Right lobe of liver (tissue), 6 donors: ENCODE results near the gene CPED1. TPM values are rescaled to one million over a fixed set of nuclear protein-coding genes. Genes with fewer than 3 reads are reported as not detected.

ENCODE experiments used
- ATAC-seq, 4 donors: fragments of 200-7000 bp; cut with Tn5 transposase; one replicate each; pipeline ENCODE4 v1.9.1; 2020; ENCODE audit warnings: mild to moderate bottlenecking in 4 of 4, moderate library complexity in 4 of 4
- DNase-seq, 3 donors: peaks; one replicate each; pipeline ENCODE4 v3.0.0-alpha.2; 2020
- H3K27ac ChIP-seq, 3 donors: fragments of 200-600 bp; one replicate each; pipeline ENCODE4 v1.8.0; 2022
- H3K27me3 ChIP-seq, 2 donors: fragments of 200-600 bp; one replicate each; pipeline ENCODE4 v1.8.0; 2022
- H3K36me3 ChIP-seq, 4 donors: fragments of 200-600 bp; sonication (generic) in 1 of 4; one replicate each; pipeline versions ENCODE4 v1.5.1 to v1.8.0; 2017 to 2022; ENCODE audit warnings: control low read depth in 1 of 4
- H3K4me1 ChIP-seq, 4 donors: fragments of 200-600 bp; sonication (generic) in 1 of 4; one replicate each; pipeline versions ENCODE4 v1.5.1 to v1.8.0; 2017 to 2022; ENCODE audit warnings: control low read depth in 1 of 4
- H3K4me3 ChIP-seq, 3 donors: fragments of 200-600 bp; one replicate each; pipeline ENCODE4 v1.8.0; 2022
- H3K9me3 ChIP-seq, 4 donors: fragments of 200-600 bp; sonication (generic) in 1 of 4; one replicate each; pipeline versions ENCODE4 v1.5.1 to v1.8.0; 2017 to 2022; ENCODE audit warnings: control low read depth in 1 of 4
- CTCF ChIP-seq, 4 donors: fragments of 200-600 bp in 3 of 4; fragments of 450-650 bp in 1 of 4; IDR thresholded peaks; one replicate each; pipeline versions ENCODE4 v1.5.1 to v1.8.0; 2016 to 2022; ENCODE audit warnings: antibody characterized with exemption in 4 of 4, mild to moderate bottlenecking in 2 of 4
- POLR2A ChIP-seq: fragments of 450-650 bp; IDR thresholded peaks from one replicate; pipeline ENCODE4 v1.6.1; 2017; ENCODE audit warnings: antibody characterized with exemption, mild to moderate bottlenecking
- WGBS: methylation state at CpG from one replicate; pipeline ENCODE4 v1.1.6; 2018; ENCODE audit warnings: low coverage, low lambda C conversion rate; ENCODE audit not compliant: insufficient coverage; ENCODE audit errors: missing lambda C conversion rate; 5-methylcytosine and 5-hydroxymethylcytosine counted together
- intact Hi-C, 2 donors: fragments of 100-400 bp; cut with DNase I; formaldehyde crosslinking; loops; one replicate each; pipeline versions ENCODE4 v1.11.2 to v1.14.1; 2022
- total RNA-seq, 6 experiments: library from RNA; depleted of rRNA in 2 of 6; stranded (reverse); fragments of >200 nt in 2 of 6; fragmentation: NEBNext Ultra II Directional in 3 of 6; extraction: Animal tissue kit (Norgen Biotek cat#: 25700) in 3 of 6; gene quantifications; one replicate each; pipeline versions ENCODE4 v1.1.0 to v1.2.4, GENCODE V29; 2016 to 2023
- donor health status: DM: no; HTN: yes; CAD: no.
- donor health status: DM: no; HTN: no; CAD: no.
- donor health status: DM: no; HTN: no; CAD: no.
- donor health status: DM: no; HTN: yes; CAD: no.
- donor health status: DM: no; HTN: yes; CAD: no.

CPED1 gene
- total RNA-seq, 6 experiments from 2014 or later, result 24.3 to 45.8 (median 34.9) TPM

DNA sequence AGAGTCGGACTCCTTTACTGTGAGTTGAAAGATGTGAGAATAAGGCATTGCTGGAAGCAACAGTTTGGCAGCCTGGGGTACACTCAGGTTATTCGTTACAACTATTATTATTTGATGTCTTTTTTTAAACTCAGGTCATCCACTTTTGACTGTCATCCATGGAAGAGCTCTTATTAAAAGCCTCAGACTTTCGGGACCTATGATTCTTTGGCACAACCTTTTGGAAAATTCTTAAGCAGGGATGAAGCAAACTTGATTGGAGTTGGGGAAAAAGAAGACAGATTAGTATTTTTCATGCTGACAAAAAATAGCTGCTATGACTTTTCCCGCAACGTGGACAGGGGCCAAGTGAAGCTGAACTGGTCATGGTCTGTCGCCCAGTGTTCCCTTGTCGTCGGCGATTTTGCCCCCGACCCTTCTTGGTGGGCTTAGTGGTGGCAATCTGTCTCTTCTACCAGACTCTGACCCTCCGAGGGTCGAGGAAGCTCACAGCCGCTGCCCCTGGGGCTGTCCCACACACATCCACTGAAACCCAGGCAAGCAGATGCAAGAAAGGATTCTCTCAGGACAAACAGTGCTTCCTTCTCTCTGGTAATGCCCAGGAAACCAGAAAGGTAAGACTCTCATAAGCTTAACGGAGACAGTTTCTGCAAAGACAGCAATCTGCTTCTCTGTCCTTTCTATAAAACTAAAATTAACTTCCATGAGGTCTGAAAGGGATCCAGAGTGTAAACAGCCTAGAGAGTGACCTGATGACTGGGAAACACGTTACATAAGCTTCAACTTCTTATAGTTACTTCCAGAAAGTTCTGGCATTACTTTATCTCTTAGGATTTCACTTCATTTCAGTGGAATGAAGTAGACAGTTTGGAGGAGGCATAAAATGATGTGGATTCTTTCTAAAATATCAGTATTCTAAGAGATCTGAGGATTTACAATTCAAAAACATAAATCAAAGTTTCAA is 1.0 kb downstream of the CPED1 start:
- Histone ChIP-seq H3K9me3 (no peaks in the 10 kb centered on the region), H3K27ac (peak overlapping the region; percentile 96 to 100 (median 98)), H3K36me3 (no peaks in the 10 kb centered on the region), H3K4me1 (peaks cover 0 to 16% (median 0%) of the 10 kb centered on the region in 4 donors), H3K4me3 (peak overlapping the region; percentile 46 to 62 (median 57)), H3K27me3 (no peaks in the 10 kb centered on the region)
- peak; percentile 12 to 46 (median 38) for ATAC-seq
- TF ChIP-seq CTCF (IDR thresholded peaks at IDR 0.05) (no peak), POLR2A (peak; percentile 35)
- WGBS, result 6% methylated on average over 15 of the region's 15 CpGs
- intact Hi-C loops, result loop anchor here (5.0 to 10.0 kb wide), 2 partner anchors 85 to 93 kb away; no protein-coding TSS in a partner anchor
- peak; percentile 35 to 62 (median 58) for DNase-seq

- Histone ChIP-seq H3K27me3 (no peaks in the 10 kb centered on the region), H3K4me1 (peaks cover 0 to 16% (median 0%) of the 10 kb centered on the region in 4 donors), H3K36me3 (no peaks in the 10 kb centered on the region), H3K27ac (peak overlapping the region; percentile 96 to 100 (median 98)), H3K4me3 (peak overlapping the region; percentile 46 to 62 (median 57)), H3K9me3 (no peaks in the 10 kb centered on the region)
- peak in 3 of 4 donors; percentile 16 to 22 (median 19) for ATAC-seq
- DNase-seq, result no peak
- 9% methylated on average over 6 of the region's 6 CpGs for WGBS
- intact Hi-C loops, result no loop called here
- TF ChIP-seq POLR2A (no peak), CTCF (IDR thresholded peaks at IDR 0.05) (no peak)
Observed at GRCh38 chr7:120990468-120991118, 2.1 kb downstream of the CPED1 start.

- ATAC-seq (no peak), DNase-seq (no peak)
- no peak for TF ChIP-seq POLR2A
- TF ChIP-seq CTCF (IDR thresholded peaks at IDR 0.05), result no peak
- H3K9me3 ChIP-seq, result no peaks in the 10 kb centered on the region
- no peaks in the 10 kb centered on the region for H3K36me3 ChIP-seq
- 15% methylated on average over 1 of the region's 1 CpG for WGBS
- H3K4me1 ChIP-seq, result peaks cover 0 to 16% (median under 1%) of the 10 kb centered on the region in 4 donors
- H3K4me3 ChIP-seq, result peak overlapping the region; percentile 46 to 62 (median 57)
- intact Hi-C loops, result no loop called here
- peak overlapping the region; percentile 96 to 100 (median 98) for H3K27ac ChIP-seq
- no peaks in the 10 kb centered on the region for H3K27me3 ChIP-seq
Observed at GRCh38 chr7:120991161-120991560, 2.6 kb downstream of the CPED1 start.

DNA sequence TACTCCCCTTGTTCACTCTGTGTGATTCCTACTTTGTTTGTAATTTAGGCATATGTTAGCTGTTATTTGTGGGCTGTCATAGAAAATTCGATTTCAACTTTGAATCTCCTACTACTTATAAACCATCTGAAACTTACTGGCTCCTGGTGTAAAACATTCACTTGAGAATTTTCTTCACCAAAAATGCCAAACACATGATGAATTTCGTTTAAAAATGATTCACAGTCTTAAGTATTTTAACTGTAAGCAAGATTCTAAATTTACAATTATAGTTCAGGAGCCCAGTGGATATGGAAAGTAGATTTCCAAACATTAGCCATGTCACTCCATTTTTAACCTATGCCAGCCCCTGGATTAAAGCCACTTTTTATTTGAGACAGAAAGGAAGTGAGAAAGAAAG is 3.1 kb downstream of the CPED1 start:
- Histone ChIP-seq H3K4me1 (peaks cover 0 to 16% (median 3%) of the 10 kb centered on the region in 4 donors), H3K9me3 (no peaks in the 10 kb centered on the region), H3K4me3 (peak overlapping the region; percentile 46 to 62 (median 57)), H3K27me3 (no peaks in the 10 kb centered on the region), H3K36me3 (no peaks in the 10 kb centered on the region), H3K27ac (peak overlapping the region; percentile 96 to 100 (median 98))
- DNase-seq (no peak), ATAC-seq (no peak)
- no peak for TF ChIP-seq POLR2A
- no peak for TF ChIP-seq CTCF (IDR thresholded peaks at IDR 0.05)
- intact Hi-C loops, result no loop called here
- 3% methylated on average over 2 of the region's 2 CpGs for WGBS
